Transverse colon (tissue), 4 donors: ENCODE results near the gene ZNF365.

Experiments
- EP300 ChIP-seq: sonication (generic); formaldehyde crosslinking; IDR thresholded peaks from one replicate; pipeline ENCODE4 v1.6.1; 2017; ENCODE audit warnings: antibody characterized with exemption, low read depth
- POLR2A ChIP-seq: fragments of 450-650 bp; IDR thresholded peaks from one replicate; pipeline ENCODE4 v1.6.1; 2016; ENCODE audit warnings: antibody characterized with exemption, mild to moderate bottlenecking, moderate library complexity
- POLR2AphosphoS5 ChIP-seq, 3 donors: sonication (generic); formaldehyde crosslinking; IDR thresholded peaks; one replicate each; pipeline ENCODE4 v1.6.1; 2016; ENCODE audit warnings: antibody characterized with exemption in 3 of 3
- TF ChIP-seq, protein P1 (sequence below), 5 experiments: fragments of 200-600 bp in 3 of 5; fragments of 450-650 bp in 2 of 5; sonication (generic) in 3 of 5; IDR thresholded peaks; 1 replicate in 2 of 5; 2 replicates in 3 of 5; pipeline ENCODE4 v1.5.1; 2016 to 2017; ENCODE audit warnings: antibody characterized with exemption in 5 of 5, inconsistent platforms in 3 of 5, mild to moderate bottlenecking in 2 of 5, moderate library complexity in 1 of 5

DNA sequence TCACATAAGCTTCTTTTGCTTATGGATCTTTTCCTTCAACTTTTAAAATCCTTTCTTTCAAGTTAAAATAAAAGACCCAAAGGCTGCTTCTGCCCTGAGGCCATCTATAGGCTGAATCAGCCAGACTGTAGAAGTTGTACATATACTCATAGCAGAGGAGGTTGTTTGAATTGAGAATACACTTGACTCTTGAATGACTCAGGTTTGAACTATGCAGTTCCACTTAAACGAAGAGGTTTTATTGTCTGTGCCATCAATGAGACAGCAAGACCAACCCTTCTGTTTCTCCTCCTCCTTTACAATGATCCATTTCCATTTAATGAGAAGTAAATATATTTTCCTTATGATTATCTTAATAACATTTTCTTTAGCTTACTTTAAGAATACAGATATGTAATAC lies 5.8 kb downstream of the ZNF365 start:
- TF ChIP-seq, protein P1, sequence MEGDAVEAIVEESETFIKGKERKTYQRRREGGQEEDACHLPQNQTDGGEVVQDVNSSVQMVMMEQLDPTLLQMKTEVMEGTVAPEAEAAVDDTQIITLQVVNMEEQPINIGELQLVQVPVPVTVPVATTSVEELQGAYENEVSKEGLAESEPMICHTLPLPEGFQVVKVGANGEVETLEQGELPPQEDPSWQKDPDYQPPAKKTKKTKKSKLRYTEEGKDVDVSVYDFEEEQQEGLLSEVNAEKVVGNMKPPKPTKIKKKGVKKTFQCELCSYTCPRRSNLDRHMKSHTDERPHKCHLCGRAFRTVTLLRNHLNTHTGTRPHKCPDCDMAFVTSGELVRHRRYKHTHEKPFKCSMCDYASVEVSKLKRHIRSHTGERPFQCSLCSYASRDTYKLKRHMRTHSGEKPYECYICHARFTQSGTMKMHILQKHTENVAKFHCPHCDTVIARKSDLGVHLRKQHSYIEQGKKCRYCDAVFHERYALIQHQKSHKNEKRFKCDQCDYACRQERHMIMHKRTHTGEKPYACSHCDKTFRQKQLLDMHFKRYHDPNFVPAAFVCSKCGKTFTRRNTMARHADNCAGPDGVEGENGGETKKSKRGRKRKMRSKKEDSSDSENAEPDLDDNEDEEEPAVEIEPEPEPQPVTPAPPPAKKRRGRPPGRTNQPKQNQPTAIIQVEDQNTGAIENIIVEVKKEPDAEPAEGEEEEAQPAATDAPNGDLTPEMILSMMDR (IDR thresholded peaks at IDR 0.05): no peak
- TF ChIP-seq POLR2AphosphoS5 (IDR thresholded peaks at IDR 0.05) (no peak), EP300 (no peak), POLR2A (no peak)
